ENCODE results near the gene COL18A1. TPM values are rescaled to one million over a fixed set of nuclear protein-coding genes. Genes with fewer than 3 reads are reported as not detected.

COL18A1 gene
- total and polyA plus RNA-seq, 3 donors from 2014 or later = 53.2 to 165 (median 111) TPM

DNA sequence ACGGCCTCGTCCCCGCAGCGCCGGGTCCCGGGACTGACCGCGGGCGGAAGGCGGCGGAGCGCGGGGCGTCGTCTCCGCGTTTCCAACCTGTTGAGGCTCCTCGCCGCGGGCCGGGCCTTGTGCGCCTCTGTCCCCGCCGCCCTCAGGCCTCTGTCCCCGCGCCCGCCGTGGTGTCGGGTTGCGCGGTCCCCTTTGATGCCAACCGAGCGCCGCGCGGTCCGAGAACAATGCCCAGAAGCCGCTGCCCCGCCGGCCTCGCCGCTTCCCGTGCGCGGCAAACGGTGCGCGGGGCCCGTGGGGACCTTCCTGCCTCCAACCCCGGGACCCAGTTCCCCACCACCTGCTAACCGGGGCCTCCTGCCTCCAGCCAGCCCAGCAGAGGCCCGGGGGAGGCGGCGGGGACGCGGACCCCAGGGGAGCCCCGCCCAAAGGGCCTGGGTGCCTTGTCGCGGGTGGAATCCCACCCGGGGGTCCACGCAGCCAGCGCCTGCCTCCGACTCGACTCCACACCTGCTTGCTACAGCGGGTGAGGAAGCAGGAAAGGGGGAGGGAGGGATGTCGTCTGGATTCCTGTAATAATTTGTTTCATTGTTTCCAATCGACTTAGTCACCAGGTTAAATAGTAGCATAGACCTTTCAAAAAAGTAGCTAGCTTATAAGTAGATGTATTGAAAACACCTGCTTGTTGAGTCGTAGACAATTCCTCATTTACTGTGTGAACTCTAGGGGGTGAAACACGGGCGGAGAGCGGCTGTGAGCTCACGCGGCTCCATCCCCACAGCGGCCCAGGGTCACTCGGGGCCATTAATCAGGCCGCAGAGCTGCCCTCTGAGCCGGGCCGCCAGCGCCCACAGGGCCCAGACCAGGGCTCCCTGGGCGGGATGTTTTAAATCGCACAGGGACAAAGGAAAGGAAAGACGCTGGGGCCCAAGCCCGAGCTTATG, 1.1 kb downstream of the COL18A1 start:
- Histone ChIP-seq H3K4me3 (peak overlapping the region; percentile 56 to 63), H3K4me1 (peaks cover 43% of the 10 kb centered on the region), H3K27me3 (no peaks in the 10 kb centered on the region), H3K27ac (peak overlapping the region; percentile 66 to 88), H3K36me3 (ENCODE audit: low read depth, missing control alignments) (no peaks in the 10 kb centered on the region), H3K9me3 (no peaks in the 10 kb centered on the region)
- 7 to 8% methylated on average over 29 to 55 of the region's 83 CpGs for WGBS, 2 donors
- DNase-seq = peak; percentile 60
- TF ChIP-seq POLR2A (IDR thresholded peaks at IDR 0.05) = no peak
- TF ChIP-seq, protein P1, sequence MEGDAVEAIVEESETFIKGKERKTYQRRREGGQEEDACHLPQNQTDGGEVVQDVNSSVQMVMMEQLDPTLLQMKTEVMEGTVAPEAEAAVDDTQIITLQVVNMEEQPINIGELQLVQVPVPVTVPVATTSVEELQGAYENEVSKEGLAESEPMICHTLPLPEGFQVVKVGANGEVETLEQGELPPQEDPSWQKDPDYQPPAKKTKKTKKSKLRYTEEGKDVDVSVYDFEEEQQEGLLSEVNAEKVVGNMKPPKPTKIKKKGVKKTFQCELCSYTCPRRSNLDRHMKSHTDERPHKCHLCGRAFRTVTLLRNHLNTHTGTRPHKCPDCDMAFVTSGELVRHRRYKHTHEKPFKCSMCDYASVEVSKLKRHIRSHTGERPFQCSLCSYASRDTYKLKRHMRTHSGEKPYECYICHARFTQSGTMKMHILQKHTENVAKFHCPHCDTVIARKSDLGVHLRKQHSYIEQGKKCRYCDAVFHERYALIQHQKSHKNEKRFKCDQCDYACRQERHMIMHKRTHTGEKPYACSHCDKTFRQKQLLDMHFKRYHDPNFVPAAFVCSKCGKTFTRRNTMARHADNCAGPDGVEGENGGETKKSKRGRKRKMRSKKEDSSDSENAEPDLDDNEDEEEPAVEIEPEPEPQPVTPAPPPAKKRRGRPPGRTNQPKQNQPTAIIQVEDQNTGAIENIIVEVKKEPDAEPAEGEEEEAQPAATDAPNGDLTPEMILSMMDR (IDR thresholded peaks at IDR 0.05) = no peak
- intact Hi-C loops (cut with DNase I; ENCODE audit: low total_unique reads) = no loop called here

DNA sequence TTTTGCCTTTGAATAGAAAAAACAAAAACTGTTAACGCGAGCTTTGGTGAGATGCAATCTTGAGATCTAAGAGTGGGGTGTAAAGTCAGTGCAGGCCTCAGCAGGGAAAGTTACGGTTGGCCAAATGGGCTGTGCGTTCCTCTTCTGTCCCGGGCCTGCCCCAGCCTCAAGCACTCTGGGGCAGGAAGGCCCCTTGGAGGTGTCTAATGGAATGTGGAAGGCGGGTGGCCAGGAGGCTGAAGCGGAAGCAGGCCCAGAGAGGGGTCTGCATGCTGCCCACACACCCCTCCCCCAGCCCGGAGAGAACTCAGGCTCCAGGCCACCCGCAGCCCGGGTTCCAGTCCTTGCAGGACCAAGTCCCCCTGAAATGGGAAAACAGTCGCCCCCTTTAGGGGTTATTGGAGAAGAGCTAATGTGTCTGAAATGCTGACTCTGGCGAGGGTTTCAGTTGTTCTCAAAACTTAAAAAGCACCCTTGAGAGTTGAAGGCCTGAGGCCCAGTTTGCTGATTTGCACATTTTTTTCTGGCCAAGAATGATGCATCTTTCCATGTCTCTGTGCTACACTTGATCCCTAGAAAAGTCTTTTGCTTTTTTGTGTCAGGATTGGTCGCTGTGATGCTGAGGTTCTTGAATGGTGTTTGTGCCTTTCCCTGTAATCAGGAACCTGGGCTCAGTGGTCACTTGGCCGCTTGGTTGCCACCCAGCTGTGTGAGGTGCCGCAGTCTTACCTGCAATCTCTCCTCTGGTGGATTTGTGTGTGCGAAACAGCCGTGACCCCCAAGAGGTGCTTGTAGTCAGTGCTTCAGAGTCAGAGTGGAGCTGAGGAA, 2.0 kb downstream of the COL18A1 start:
- Histone ChIP-seq H3K27me3 (no peaks in the 10 kb centered on the region), H3K36me3 (ENCODE audit: low read depth, missing control alignments) (no peaks in the 10 kb centered on the region), H3K9me3 (no peaks in the 10 kb centered on the region), H3K4me1 (peaks cover 48% of the 10 kb centered on the region), H3K4me3 (peak overlapping the region in 1 of 2 donors; percentile 56), H3K27ac (peak overlapping the region; percentile 66 to 88)
- WGBS, 2 donors = 46 to 47% methylated on average over 17 of the region's 17 CpGs
- no peak for DNase-seq
- intact Hi-C loops (cut with DNase I; ENCODE audit: low total_unique reads) = no loop called here
- no peak for TF ChIP-seq POLR2A (IDR thresholded peaks at IDR 0.05)
- TF ChIP-seq, protein P1 (IDR thresholded peaks at IDR 0.05) = no peak

DNA sequence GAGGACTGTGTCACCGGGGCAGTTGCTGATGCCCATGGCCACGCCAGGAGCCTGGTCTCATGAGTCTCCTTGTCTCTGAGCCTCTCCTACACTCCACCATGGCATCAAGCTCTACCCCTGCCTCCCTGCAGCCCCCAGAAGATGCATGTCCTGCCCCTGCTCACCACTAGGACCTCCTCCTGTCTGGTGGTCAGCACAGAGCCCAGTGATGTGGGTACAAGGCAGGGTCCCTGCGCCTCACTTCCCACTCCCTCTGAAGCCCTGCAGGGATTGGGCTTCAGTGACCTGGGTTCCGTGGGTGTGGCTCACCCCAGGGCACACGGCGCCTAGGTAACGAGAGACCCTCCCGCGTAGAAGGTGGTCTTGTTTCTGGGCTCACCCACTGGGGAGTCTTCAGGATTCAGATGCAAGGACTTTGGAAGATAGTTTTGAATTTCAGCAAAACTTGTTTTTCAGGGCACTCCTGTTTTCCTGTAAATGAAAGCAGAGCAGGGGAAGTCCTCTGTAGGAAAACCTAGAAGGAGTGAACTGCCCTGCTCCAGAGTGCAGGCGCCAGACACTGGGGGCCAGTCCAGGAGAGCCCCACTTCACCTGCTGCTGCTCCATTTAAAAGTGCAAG, 2.8 kb downstream of the COL18A1 start:
- intact Hi-C loops (cut with DNase I; ENCODE audit: low total_unique reads) = no loop called here
- Histone ChIP-seq H3K4me1 (peaks cover 48% of the 10 kb centered on the region), H3K9me3 (no peaks in the 10 kb centered on the region), H3K4me3 (no peak overlapping the region), H3K27me3 (no peaks in the 10 kb centered on the region), H3K36me3 (ENCODE audit: low read depth, missing control alignments) (no peaks in the 10 kb centered on the region), H3K27ac (peak overlapping the region in 1 of 2 donors; percentile 88)
- 90 to 92% methylated on average over 10 of the region's 10 CpGs for WGBS, 2 donors
- no peak for DNase-seq
- no peak for TF ChIP-seq POLR2A (IDR thresholded peaks at IDR 0.05)
- TF ChIP-seq, protein P1 (IDR thresholded peaks at IDR 0.05) = no peak

DNA sequence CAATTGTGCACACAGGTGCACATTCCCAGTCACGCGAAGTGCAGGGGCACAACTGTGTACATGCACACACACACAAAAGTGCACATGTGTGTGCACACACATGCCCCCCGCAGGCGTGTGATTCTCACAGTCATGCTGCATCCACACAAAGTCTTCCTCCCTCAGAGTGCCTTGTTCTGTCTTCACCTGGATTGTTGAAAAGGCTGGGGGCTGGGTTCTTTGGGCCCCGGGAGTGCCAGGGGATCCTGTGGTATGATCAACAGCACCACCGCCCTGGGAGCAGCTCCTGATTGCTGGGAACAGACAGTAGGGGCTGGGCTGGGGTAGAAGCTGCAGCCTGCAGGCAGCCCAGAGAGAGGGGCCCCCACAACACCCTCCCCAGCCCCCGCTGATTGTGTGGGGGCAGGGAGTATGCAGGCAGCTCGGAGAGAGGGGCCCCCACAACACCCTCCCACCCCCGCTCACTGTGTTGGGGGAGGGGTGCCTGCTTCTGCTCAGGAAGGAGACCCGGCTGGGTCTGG, 3.4 kb downstream of the COL18A1 start:
- TF ChIP-seq POLR2A (IDR thresholded peaks at IDR 0.05) = no peak
- TF ChIP-seq, protein P1 (IDR thresholded peaks at IDR 0.05) = no peak
- Histone ChIP-seq H3K4me1 (peaks cover 54% of the 10 kb centered on the region), H3K27ac (no peak overlapping the region), H3K9me3 (no peaks in the 10 kb centered on the region), H3K36me3 (ENCODE audit: low read depth, missing control alignments) (no peaks in the 10 kb centered on the region), H3K4me3 (no peak overlapping the region), H3K27me3 (no peaks in the 10 kb centered on the region)
- intact Hi-C loops (cut with DNase I; ENCODE audit: low total_unique reads) = no loop called here
- WGBS, 2 donors = 85 to 92% methylated on average over 4 to 10 of the region's 10 CpGs
- DNase-seq = no peak
